SH-SY5Y (cell line): ENCODE measurements around the gene ZFAND4.

Experiments
- GATA2 ChIP-seq: IDR thresholded peaks from 2 replicates; pipeline ENCODE4 v1.6.1; 2011; ENCODE audit warnings: mild to moderate bottlenecking, low read depth, low read length
- GATA3 ChIP-seq: IDR thresholded peaks from 2 replicates; pipeline ENCODE4 v1.6.1; 2011; ENCODE audit warnings: low read depth, mild to moderate bottlenecking, low read length, moderate library complexity

DNA sequence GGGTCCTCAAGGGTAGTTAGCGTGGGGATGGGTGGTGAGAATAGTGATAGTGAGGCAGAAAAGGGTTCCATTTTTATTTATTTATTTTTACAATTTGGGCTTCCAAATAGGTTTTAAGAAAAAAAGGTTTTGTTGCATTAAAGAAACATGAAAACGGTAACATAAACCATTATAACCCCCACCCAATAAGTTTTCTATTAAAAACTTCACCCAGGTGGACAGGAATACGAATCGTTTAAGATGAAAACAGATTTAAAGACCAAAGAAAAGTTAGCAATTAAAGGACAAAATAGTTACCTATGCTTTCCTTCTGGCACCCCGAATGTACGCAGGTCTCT, 78.7 kb downstream of the ZFAND4 start:
- TF ChIP-seq GATA2 (no peak), GATA3 (no peak)
